Astrocyte of the spinal cord (primary cell): Measurements from ENCODE around the gene PRKCSH.

Source experiments
- DNase-seq: peaks from one replicate; pipeline ENCODE4 v3.0.0; 2011; ENCODE audit warnings: low read depth, low spot score
- H3K4me3 ChIP-seq: 2 replicates; pipeline ENCODE4 v1.5.1; 2011; ENCODE audit warnings: low read depth, mild to moderate bottlenecking, low read length, moderate library complexity
- CTCF ChIP-seq: IDR thresholded peaks from 2 replicates; pipeline ENCODE4 v1.5.1; 2012; ENCODE audit warnings: low read depth, mild to moderate bottlenecking, low read length, inconsistent platforms
- in situ Hi-C: cut with HindIII; loops from 2 replicates; pipeline ENCODE4 v1.10.0; 2017; ENCODE audit warnings: low sequenced_read_pairs

PRKCSH gene

GRCh38 chr19:11421371-11422098 lies 13.9 kb upstream of the PRKCSH start:
- H3K4me3 ChIP-seq = no peak overlapping the region
- no peak for DNase-seq
- in situ Hi-C loops = no loop called here

GRCh38 chr19:11422163-11423065 lies 13.0 kb upstream of the PRKCSH start:
- no peak overlapping the region for H3K4me3 ChIP-seq
- no peak for DNase-seq
- in situ Hi-C loops = no loop called here
- no peak for TF ChIP-seq CTCF

More at GRCh38 chr19:11421371-11422098, 13.9 kb upstream of the PRKCSH start:
- no peak for TF ChIP-seq CTCF

GRCh38 chr19:11423164-11423790 lies 12.2 kb upstream of the PRKCSH start:
- H3K4me3 ChIP-seq = no peak overlapping the region
- DNase-seq = no peak
- no peak for TF ChIP-seq CTCF
- in situ Hi-C loops = no loop called here

- in situ Hi-C loops = no loop called here
- TF ChIP-seq CTCF = no peak
- H3K4me3 ChIP-seq = no peak overlapping the region
- no peak for DNase-seq
Observed at GRCh38 chr19:11423791-11424181, 11.6 kb upstream of the PRKCSH start.

GRCh38 chr19:11425719-11426457 lies 9.5 kb upstream of the PRKCSH start:
- in situ Hi-C loops = no loop called here
- H3K4me3 ChIP-seq = no peak overlapping the region

More at GRCh38 chr19:11425719-11426457, 9.5 kb upstream of the PRKCSH start:
- no peak for DNase-seq
- TF ChIP-seq CTCF = no peak
